ENCODE results near the gene CMIP. TPM values are rescaled to one million over a fixed set of nuclear protein-coding genes. Genes with fewer than 3 reads are reported as not detected.

CMIP gene
- total and polyA plus RNA-seq, 3 donors from 2014 or later: 34.9 to 72.5 (median 42.0) TPM

DNA sequence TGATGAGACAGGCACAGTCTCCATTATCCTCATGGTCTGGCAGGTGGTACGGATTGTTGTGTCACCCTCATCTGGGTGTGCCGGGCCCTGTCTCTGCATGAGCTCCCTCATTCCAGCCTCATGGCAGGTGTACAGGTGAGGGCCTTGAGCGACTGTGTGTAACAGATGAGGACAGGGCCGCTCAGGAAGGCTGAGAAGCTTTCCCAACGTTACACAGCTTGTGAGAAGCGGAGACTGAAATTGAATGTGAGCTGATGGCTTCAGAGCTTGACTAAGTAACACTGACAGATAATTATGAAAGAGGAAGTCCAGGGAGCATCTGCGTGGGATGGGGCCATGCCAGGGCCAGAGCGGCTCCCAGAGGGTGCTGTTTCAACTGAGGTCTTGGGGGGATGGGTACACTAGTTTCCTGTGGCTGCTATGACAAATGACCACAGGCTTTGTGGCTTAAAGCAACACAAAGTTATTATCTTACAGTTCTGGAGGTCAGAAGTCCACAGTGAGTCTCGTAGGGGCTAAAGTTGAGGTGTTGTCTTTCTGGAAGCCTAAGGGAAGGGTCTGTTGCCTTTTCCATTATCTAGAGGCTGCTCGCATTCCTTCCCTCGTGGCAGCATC lies 36.7 kb downstream of the CMIP start:
- WGBS, 2 donors: 84 to 87% methylated on average over 9 to 11 of the region's 11 CpGs
- no peaks in the 10 kb centered on the region for H3K27me3 ChIP-seq
- no peaks in the 10 kb centered on the region for H3K9me3 ChIP-seq
- H3K4me3 ChIP-seq: no peak overlapping the region
- no peaks in the 10 kb centered on the region for H3K36me3 ChIP-seq (ENCODE audit: low read depth, missing control alignments)
- H3K27ac ChIP-seq: no peak overlapping the region
- H3K4me1 ChIP-seq: peaks cover 3% of the 10 kb centered on the region
- peak; percentile 62 for DNase-seq
- intact Hi-C loops (cut with DNase I; ENCODE audit: low total_unique reads): no loop called here
- TF ChIP-seq, protein P1, sequence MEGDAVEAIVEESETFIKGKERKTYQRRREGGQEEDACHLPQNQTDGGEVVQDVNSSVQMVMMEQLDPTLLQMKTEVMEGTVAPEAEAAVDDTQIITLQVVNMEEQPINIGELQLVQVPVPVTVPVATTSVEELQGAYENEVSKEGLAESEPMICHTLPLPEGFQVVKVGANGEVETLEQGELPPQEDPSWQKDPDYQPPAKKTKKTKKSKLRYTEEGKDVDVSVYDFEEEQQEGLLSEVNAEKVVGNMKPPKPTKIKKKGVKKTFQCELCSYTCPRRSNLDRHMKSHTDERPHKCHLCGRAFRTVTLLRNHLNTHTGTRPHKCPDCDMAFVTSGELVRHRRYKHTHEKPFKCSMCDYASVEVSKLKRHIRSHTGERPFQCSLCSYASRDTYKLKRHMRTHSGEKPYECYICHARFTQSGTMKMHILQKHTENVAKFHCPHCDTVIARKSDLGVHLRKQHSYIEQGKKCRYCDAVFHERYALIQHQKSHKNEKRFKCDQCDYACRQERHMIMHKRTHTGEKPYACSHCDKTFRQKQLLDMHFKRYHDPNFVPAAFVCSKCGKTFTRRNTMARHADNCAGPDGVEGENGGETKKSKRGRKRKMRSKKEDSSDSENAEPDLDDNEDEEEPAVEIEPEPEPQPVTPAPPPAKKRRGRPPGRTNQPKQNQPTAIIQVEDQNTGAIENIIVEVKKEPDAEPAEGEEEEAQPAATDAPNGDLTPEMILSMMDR (IDR thresholded peaks at IDR 0.05): no peak
- no peak for TF ChIP-seq POLR2A (IDR thresholded peaks at IDR 0.05)

DNA sequence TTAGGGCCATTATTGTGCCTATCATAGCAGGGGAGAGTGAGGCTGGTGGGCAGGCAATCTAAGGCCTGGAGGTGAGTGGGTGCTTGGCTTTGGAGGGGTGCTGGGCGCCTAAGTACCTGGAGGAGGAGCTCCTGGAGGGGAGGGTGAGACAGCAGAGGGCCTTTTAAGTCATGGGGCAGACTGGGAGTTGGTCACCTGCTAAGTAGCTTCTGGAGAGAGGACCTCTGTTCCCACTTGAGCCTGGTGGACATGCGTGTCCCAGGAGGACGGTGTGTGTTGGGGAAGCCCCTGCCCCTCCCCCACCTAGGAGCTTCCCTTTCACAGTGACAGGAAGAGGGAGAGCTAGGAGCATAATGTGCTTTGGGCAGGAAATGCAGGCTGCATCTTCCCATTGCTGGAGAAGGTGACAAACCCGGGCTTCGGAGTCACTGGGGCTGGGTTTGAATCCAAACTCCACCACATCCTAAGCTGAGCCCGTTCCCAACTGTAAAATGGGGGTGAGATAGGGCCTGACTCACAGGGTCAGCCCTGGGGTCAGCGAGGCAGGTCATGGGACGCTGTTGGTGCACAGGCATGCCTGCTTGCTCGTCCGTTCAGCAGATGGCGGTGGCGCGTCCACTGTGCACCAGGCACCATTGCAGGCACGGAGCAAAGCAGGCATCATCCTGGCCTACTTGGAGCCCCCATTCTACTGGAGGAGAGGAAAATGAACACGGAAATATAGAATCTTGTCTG lies 37.9 kb downstream of the CMIP start:
- no peak for TF ChIP-seq POLR2A (IDR thresholded peaks at IDR 0.05)
- TF ChIP-seq, protein P1 (IDR thresholded peaks at IDR 0.05): no peak
- H3K27ac ChIP-seq: no peak overlapping the region
- no peaks in the 10 kb centered on the region for H3K36me3 ChIP-seq (ENCODE audit: low read depth, missing control alignments)
- no peaks in the 10 kb centered on the region for H3K4me1 ChIP-seq
- DNase-seq: no peak
- intact Hi-C loops (cut with DNase I; ENCODE audit: low total_unique reads): no loop called here
- H3K27me3 ChIP-seq: no peaks in the 10 kb centered on the region
- H3K9me3 ChIP-seq: no peaks in the 10 kb centered on the region
- no peak overlapping the region for H3K4me3 ChIP-seq
- WGBS, 2 donors: 95 to 96% methylated on average over 11 to 15 of the region's 15 CpGs

DNA sequence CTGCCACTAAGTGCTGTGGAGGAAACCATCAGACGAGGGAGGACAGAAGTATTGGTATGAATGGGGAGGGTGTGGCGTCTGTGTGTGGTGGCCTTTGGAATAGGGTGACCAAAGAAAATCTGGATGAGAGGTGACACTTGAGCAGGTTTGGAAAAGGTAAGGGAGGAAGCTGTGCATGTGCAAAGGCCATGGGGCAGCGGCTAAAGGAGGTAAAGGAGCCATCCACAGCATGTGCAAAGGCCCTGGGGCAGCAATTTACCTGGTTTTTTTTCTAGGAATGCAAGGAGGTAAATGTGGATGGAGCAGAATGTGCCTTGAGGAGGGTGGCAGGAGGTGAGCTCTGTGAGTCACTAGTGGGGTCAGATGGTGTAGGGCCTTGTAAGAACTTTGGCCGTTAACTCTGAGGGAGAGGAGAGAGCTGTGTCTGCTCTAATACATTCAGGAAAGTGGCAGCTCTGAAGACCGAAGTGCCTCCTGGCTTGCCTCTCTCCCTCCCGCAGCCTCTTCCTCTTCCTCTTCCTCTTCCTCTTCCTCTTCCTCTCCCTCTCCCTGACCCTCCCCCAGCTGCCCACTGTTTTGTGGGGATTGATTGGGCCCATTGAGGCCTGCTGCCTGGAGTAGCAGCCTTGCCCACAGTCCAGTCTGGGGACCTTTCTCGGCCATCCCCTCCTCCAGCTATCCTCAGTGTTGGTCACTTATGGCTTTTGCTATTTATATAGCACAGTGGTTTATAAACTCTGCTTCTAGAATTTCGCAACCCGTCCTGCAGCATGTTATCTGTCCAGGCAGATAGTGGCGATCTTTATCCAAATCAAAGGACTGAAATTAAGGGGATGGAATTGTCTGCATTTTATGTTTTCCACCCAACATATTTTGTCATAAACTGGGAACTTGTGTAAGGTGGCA lies 38.7 kb downstream of the CMIP start:
- WGBS, 2 donors: 90 to 92% methylated on average over 10 of the region's 10 CpGs
- TF ChIP-seq POLR2A (IDR thresholded peaks at IDR 0.05): no peak
- TF ChIP-seq, protein P1 (IDR thresholded peaks at IDR 0.05): no peak
- Histone ChIP-seq H3K4me3 (no peak overlapping the region), H3K27me3 (no peaks in the 10 kb centered on the region), H3K4me1 (no peaks in the 10 kb centered on the region), H3K27ac (no peak overlapping the region), H3K36me3 (ENCODE audit: low read depth, missing control alignments) (no peaks in the 10 kb centered on the region), H3K9me3 (no peaks in the 10 kb centered on the region)
- intact Hi-C loops (cut with DNase I; ENCODE audit: low total_unique reads): no loop called here
- DNase-seq: no peak

- Histone ChIP-seq H3K27me3 (no peaks in the 10 kb centered on the region), H3K4me1 (no peaks in the 10 kb centered on the region), H3K36me3 (ENCODE audit: low read depth, missing control alignments) (no peaks in the 10 kb centered on the region), H3K9me3 (no peaks in the 10 kb centered on the region), H3K27ac (no peak overlapping the region), H3K4me3 (no peak overlapping the region)
- WGBS, 2 donors: 92 to 98% methylated on average over 19 to 22 of the region's 22 CpGs
- DNase-seq: no peak
- intact Hi-C loops (cut with DNase I; ENCODE audit: low total_unique reads): no loop called here
- TF ChIP-seq, protein P1 (IDR thresholded peaks at IDR 0.05): no peak
- no peak for TF ChIP-seq POLR2A (IDR thresholded peaks at IDR 0.05)
Measured at GRCh38 chr16:81483970-81484595, 39.5 kb downstream of the CMIP start.
